ENCODE results near the gene CWC27.

The CWC27 gene

GRCh38 chr5:64939772-64940510 lies 171.2 kb downstream of the CWC27 start:
- H3K4me3 ChIP-seq (ENCODE audit: low read depth, low read length), result no peak overlapping the region
- peak; percentile 74 for DNase-seq (ENCODE audit: low read depth)
- TF ChIP-seq CTCF (conservative IDR thresholded peaks at IDR 0.05; ENCODE audit: low read depth, low read length), result no peak

- DNase-seq (ENCODE audit: low read depth), result no peak
- TF ChIP-seq CTCF (conservative IDR thresholded peaks at IDR 0.05; ENCODE audit: low read depth, low read length), result no peak
- H3K4me3 ChIP-seq (ENCODE audit: low read depth, low read length), result no peak overlapping the region
These were observed 173.7 kb downstream of the CWC27 start for GRCh38 chr5:64942460-64942859.

- DNase-seq (ENCODE audit: low read depth), result no peak
- no peak for TF ChIP-seq CTCF (conservative IDR thresholded peaks at IDR 0.05; ENCODE audit: low read depth, low read length)
- H3K4me3 ChIP-seq (ENCODE audit: low read depth, low read length), result no peak overlapping the region
These were observed 176.1 kb downstream of the CWC27 start for GRCh38 chr5:64944868-64945267.

DNA sequence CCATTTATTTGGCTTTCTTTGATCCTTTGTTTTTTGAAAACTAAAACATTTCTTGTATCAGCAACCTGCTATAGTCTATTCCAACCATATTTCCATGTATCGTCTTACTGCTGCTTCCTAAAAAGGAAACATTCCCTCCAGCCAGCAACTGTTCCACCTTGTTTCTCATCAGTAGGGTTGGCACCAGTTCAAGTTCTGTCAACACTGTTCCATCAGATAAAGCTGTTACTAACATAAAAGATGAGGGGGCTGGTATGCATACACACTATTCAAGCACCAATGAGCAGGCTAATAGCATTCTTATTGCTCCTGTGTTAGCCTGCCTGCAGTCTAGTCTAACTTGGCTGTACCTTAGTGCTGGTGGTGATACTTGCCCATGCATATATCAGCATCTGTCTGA lies 178.3 kb downstream of the CWC27 start:
- DNase-seq (ENCODE audit: low read depth), result peak; percentile 87
- no peak overlapping the region for H3K4me3 ChIP-seq (ENCODE audit: low read depth, low read length)
- no peak for TF ChIP-seq CTCF (conservative IDR thresholded peaks at IDR 0.05; ENCODE audit: low read depth, low read length)

GRCh38 chr5:64947801-64948200 lies 179.1 kb downstream of the CWC27 start:
- no peak overlapping the region for H3K4me3 ChIP-seq (ENCODE audit: low read depth, low read length)
- TF ChIP-seq CTCF (conservative IDR thresholded peaks at IDR 0.05; ENCODE audit: low read depth, low read length), result no peak
- no peak for DNase-seq (ENCODE audit: low read depth)

GRCh38 chr5:64949331-64949730 lies 180.6 kb downstream of the CWC27 start:
- no peak for TF ChIP-seq CTCF (conservative IDR thresholded peaks at IDR 0.05; ENCODE audit: low read depth, low read length)

More at GRCh38 chr5:64949331-64949730, 180.6 kb downstream of the CWC27 start:
- no peak overlapping the region for H3K4me3 ChIP-seq (ENCODE audit: low read depth, low read length)
- no peak for DNase-seq (ENCODE audit: low read depth)
